Activated CD8-positive, alpha-beta memory T cell treated with anti-CD3 and anti-CD28 coated beads for 1 hour (primary cell): ENCODE measurements around the gene LIMA1.
"Not testable (repeated sequence)": the region's sequence is repeated elsewhere in the genome, so short reads cannot be mapped to it uniquely, and the experiment has no call there.

Experiments
- DNase-seq, 2 donors: peaks; one replicate each; pipeline ENCODE4 v3.0.0-alpha.2; 2020; ENCODE audit warnings: low read depth in 1 of 2; ENCODE audit errors: extremely low read depth in 1 of 2

LIMA1 gene

DNA sequence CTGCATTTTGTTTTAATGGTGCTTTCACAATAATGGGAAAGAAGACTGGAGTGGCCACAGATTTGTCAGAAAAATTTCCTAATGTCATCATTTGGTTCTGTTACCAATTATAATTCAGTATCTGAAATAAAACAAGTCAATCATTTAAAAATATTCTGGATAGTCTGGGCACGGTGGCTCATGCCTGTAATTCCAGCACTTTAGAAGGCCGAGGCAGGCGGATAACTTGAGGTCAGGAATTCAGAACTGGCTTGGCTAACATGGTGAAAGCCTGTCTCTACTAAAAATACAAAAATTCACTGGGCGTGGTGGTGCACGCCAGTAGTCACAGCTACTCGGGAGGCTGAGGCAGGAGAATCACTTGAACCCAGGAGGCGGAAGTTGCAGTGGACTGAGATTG is 4.0 kb upstream of the LIMA1 start:
- no peak for DNase-seq

DNA sequence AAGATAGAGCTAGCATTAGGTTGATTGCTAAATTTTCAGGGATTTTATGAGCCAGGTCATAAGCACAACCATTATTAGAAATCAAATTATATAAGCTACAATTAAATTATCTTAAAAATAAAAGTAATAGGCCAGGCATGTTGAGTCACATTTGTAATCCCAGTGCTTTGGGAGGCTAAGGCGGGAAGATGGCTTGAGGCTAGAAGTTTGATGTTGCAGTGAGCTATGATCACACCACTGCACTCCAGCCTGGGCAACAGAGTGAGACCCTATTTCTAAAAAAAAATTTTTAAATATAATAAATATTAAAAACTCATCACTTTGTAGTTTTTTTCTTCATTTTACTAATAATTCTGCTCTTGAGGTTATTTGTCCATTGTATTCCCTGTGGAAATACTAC is 1.9 kb upstream of the LIMA1 start:
- DNase-seq: no peak

DNA sequence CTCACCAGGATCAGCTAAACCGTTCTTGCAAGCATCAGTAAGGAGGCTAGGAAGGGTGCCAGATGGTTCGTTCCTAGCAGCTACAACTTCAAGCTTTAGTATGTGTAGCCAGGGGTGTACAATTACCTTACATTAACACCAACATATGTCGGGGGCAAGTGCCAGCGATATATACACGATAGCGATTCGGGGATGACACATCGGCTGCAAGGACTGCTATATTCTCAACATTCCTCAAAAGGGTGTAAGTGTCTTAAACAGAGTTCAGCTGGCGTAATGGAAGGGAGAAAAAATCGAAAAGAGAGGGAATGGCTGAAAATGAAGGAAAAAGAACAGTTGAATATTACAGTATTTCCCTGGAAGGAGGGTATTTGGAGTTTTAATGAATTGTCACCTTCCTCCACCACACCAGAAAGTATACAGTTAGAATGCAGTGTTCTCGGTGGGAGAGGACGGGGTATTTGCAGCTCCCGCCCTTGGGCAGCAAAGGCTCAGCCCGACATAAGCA is 545 bp downstream of the LIMA1 start:
- DNase-seq: no peak

DNA sequence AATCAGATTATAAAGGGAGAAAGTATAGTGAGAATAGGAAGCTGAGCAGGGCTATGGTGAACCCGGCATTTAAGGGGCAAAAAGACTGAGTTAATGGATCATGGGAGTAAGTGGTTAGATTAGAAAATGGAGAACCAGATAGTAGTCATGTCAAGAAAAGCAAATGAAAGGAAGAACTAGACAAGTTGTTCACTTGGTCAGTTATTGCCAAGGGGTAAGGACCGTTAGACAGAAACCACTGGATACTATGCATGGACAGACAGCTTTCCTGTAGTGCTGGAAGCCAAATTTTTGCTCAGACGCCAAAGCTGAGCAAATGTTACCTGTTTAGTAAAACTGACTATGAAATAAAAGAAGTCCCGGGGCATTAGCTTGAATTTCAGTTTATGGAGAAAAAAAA is 3.8 kb downstream of the LIMA1 start:
- DNase-seq: no peak

DNA sequence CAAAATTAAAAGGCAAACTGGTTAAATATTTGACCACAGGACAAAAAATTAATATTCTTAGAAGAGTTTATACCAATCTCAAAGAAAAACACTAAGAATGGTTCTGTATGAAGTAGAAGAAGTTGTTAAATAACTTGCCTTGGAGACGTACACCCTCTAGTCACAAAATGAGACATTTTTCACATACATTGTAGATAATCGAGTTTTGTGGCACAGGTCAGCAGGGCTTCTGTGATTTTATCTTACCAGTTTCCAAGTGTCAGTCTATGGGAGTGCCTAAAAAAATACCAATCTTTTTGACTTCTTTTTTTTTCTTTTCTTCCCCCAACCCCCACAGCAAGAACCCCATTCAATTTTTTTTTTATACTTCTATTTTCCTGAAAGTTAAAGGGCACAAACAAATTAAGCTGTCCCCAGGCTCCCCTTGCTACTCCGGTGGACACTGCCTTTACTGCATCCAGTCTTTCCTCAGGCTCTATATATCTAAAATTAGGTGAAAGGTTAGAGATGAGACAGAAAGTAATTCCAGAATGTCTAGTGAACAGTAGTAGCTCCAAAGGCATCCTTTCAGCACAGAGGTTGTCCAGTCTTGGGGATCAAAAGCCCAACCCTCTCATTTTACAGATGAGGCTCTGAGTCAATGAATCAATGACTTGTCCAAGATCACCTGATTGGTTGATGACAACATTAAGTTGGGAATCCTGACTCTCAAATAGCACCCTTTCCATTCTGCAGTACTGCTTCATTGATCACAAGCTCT is 6.2 kb downstream of the LIMA1 start:
- DNase-seq: no peak

DNA sequence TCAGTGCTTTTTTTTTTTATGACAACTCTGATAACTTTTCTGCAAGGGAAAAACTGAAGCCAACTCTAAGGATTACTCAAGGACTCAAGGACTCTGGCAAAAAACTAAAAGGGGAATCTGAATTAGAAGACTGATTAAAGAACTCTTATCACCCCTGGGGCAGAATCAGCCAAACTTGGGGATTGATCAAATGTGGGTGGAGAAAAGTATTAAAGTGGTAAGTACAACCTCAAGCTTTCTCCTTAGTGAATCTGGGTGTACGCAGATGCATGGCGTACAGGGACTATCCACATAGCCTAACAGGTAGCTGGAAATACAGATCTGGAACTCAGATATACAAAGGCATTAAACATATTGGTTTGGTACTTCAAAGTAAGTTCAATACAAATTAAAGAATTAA is 7.3 kb downstream of the LIMA1 start:
- no peak for DNase-seq

DNA sequence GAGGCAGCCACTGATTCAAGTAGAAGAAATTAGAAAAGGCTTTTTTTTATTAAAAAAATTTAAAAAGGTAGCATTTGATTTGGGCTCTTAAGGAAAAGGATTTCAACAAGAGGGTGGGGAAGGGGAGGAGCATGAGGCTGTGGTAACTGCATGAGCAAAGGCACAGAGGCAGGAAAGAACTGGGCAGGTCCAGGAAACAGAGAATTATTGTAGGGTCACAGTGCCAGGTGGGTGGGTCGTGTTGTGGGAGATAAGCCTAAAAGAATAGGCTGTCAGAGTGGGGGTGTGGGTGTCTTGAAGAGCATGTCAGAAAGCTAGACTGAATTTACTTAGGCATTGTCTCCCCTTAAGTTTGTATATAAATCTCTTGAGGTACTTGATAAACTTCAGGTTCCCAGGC is 7.8 kb downstream of the LIMA1 start:
- no peak for DNase-seq

DNA sequence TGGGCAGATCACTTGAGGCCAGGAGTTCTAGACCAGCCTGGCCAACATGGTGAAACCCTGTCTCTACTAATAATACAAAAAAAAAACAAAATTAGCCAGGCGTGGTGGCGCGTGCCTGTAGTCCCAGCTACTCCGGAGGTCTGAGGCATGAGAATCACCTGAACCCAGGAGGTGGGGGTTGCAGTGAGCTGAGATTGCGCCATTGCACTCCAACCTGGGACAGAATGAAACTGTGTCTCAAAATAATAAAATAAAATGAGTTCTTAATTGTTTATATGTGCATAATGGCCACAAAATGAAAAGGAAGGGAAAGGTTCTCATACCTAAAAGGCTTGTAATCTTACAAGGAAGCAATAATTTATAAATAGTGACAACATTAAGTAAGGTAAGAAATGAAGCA is 8.2 kb downstream of the LIMA1 start:
- DNase-seq: not testable (repeated sequence)

DNA sequence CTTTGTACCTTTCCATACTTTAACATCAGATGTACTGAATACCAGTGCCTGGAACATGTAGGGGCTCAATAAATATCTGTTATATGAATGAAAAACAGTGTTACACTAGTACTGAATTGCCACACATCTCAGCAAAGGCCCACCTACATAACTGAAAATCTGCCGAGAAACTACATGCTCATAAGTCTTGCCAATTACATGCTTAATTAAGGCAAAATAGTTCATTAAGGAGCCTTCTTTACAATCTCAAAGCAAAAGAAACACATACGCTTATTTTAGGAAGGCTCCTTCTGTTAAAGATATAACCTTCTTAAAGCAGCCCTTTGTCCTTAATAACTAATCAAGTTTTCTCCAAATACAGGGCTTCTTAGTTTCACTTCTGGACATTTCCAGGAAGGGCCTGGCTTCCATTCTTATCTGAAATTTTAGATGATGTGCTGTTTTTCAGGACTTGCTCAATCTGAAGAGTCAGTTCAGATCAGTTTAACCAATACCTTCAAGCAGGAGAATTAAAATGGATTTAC is 11.5 kb downstream of the LIMA1 start:
- no peak for DNase-seq

DNA sequence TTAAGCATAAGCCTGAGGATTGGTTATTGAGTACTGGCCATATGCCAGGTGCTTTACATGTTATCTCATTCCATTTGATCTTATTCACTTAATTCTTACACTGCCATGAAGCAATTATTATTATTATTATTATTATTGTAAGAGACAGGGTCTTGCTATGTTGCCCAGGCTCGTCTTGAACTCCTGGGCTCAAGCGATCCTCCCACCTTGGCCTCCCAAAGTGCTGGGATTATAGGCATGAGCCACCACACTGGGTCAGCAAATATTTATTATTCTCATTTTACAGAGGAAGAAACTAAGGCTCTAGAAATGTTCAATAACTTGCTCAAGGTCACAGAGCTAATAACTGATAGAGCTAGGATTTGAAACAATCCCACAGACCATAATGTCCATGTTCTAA is 14.8 kb downstream of the LIMA1 start:
- no peak for DNase-seq

DNA sequence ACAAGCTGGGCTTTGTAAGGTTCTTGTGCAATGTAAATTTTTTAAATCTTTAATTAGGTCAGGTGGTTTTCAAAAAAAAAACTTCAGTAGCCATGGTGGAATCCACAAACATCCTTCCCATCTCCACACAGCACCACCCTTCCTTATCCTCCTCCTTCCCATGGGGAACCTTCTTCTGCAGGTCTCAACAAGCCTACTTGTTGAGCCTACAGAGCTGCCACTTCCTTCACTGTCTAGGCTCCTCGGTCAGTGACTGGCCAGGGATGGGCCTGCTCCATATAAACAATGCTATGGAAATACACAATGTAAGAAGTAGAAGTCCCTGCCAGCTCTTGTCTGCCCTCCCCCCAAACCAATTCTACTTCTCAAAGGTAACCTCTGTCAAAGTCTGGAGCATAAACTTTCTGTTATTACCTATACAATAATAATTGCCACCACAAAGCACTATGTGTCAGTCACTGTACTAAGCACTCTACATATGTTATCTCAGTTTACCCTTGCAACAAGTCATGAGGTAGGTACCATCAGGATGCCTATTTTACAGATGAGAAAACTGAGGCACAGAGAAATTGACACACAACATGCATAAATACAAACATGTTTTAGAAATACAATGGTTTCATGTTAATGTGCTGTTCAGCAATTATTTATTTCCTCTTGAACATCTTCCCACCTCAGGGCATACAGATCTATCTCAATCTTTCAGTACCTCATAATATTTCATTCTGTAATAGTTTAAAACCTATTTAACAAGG is 17.4 kb downstream of the LIMA1 start:
- DNase-seq: no peak

DNA sequence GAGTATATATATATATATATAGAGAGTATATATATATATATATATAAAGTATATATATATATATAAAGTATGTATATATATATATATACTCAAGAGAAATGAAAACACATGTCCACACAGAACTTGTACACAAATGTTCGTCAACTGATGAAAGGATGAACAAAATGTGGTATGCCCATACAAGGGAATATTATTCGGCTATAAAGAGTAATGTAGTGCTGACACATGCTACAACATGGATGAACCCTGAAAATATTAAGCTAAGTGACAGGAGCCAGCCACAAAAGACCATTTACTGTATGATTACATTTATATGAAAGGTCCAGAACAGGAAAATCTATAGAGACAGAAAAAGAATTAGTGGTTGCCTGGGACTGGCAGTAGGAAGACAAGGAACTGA is 19.5 kb downstream of the LIMA1 start:
- DNase-seq: no peak

DNA sequence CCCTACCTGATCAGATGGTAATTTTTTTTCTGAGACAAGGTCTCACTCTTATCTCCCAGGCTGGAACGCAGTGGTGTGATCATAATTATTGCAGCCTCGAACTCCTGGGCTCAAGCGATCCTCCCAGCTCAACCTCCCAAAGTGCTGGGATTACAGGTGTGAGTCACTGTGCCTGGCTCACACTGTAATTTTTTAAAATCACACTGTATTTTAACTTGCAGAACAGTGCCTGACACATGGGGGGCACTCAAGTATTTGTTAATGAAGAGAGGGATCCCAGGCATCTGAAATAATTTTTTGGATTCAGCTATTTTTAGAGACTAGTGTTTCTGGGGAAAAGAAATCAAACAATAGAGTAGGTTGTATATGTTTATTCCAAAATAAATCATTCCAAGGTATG is 21.7 kb downstream of the LIMA1 start:
- no peak for DNase-seq

DNA sequence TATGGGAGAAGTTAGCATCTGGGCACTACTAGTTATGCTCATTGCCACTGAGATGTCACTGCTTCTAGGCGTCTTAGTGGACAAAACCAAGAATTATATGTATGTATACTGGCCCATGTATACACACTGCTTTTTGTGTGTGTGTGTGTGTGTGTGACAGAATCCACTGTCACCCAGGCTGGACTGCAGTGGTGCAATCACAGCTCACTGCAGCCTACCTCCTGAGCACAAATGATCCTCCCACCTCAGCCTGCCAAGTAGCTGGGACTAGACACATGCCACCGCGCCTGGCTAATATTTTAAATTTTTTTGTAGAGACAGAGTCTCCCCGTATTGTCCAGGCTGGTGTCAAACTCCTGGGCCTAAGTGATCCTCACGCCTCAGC is 25.2 kb downstream of the LIMA1 start:
- DNase-seq: no peak

DNA sequence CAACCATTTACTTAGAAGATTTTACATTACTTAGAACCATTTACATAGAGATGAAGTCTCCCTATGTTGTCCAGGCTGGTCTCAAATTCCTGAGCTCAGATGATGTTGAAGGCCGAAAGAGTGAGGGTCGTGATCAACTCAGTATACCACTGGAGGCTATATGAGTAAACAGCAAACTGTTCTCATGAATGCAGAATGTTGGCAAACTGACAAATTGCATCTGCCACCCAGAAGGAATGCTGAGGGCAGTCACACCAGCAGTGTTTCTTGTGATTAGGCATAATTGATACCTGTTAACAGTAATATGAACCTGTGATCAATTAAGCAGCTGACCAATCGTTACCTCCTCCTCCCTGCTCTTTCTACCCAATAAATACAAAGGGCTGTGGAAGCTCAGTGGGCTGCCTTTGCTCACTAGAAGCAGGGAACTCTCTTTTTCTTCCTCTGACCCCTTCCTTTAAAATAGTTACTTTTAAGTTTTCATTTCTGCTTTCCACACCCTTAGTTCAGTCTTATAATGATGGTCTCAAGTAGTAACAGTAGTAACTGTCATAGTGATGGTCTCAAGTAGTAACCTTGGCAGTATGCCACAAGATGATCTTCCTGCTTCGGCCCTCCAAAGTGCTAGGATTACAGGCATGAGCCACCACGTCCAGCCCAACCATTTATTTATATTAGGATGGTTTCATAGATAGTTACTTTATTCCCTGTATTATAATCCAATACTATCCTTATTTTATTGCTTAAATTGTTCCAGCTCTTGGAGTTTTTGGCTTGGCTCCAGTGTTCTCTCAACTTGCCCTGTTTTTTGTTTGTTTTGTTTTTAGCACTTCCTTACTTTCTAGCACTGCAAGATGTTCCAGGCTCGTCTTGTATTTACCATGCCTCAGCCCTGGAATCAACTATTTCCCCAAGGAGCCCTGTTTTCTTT is 25.8 kb downstream of the LIMA1 start:
- no peak for DNase-seq

DNA sequence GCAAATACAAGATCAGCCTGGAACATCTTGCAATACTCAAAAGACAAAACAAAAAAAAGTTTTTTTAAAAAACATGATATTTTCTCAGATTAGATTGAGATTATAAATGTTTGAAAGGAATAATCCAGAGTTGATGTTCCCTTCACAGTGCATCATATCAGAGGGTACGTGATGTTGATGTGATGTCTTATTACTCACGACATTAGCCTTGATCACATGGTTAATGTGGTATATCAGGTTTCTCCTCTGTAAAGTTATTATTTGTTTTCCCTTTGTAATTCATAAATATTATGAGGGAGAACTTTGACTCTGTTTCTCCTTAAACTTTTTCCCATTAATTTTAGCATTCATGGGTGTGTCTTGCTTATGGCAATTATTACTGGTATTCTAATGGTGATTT is 26.6 kb downstream of the LIMA1 start:
- no peak for DNase-seq

DNA sequence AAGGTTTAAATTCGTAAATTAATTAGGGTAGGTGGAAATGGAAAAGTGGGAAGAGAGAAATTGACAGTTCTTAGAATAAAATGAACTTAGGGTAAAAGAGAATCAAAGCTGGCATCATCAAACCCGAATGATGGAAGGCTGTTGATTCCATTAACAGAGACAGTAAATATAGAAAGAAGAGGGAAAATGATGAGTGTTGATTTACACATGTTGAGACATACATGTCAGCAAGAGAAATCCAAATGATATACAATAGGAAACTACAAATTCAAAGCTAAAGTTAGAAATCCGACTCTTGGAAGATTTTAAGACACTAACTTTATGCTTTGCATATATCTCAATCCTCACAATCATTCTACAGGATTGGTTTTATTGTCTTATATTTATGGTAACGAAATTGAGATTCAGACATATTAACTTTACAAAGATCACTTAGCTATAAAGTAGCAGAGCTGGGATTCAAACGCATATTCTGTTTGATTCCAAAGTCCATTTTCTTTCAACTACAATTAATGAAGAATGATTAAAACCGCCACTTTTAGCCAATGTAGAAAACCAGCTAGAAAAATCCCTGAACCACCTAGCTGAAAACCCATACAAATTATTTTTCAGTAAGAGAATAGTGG is 30.2 kb downstream of the LIMA1 start:
- DNase-seq: no peak

DNA sequence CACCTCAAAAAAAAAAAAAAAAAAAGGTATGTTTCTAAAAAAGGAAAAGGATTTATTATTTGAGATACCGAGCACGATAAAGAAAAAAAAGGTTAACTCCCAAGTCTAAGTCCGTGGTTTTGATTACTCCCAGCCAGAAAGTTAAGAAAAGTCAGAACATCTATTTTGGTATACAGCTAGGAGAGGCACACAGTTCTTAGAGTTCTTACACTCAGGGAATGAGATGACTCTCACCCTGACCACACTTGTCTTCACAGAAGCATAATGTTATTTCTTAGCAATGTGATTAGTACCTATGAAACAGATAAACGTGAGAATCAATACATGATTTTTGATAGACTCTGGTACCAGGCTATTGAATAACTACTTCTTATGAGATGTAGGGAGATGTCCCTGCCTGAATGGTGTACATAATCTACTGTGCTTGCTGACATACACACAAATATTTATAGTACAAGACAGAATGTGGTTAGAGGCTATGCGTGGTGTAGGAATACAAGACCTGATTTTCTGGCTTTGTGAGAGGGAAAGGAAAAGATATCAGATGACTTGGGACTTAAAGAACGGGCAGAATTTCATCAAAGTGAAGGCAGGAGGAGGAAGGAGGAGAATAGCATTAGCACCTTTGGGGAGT is 31.6 kb downstream of the LIMA1 start:
- no peak for DNase-seq

DNA sequence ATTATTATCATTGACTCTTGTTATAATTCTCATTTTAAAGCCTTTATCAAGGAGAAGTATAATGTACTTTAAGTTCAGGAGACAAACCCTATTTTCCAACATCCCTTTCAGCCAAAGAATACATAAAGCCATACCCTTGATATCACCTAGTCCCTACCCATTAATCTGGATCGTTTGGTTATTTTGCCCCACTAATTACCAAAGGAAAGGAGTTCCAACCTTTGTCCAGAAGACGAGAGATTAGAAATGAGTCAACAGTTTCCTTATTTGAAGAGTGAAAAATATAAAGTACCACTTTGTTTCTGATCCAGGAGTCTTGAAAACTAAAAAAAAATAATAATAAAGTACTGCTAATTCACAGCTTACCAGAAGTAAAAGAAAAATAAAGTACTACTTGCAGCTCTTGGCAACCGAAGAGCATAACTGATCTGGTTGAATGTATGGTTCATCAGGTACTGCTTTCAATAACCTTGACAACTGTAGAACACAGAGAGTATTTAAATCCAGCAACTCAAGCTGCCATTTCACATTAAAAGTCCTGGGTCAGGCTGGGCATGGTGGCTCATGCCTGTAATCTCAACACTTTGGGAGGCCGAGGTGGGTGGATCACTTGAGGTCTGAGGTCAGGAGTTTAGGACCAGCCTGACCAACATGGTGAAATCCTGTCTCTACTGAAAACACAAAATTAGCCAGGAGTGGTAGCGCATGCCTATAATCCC is 33.7 kb downstream of the LIMA1 start:
- DNase-seq: no peak

DNA sequence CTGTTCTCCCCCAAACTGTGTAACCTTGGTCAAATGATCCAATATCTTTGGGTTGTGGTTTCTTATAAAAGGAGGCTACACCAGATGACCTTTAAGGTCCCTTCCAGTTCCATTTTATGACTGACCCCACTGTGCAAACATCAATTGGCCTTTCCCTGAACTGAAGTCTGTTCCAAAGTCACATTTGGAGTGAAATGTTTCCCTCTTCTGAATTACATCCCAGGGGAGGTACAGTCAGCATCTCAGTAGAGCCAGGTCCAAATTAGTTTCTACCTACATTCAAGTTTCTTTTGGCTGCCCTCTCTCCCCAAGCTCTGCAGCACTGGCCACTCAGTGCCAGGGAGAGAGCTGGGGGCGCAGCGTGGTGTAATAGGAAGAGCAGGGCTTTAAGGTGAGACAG is 34.4 kb downstream of the LIMA1 start:
- DNase-seq: no peak
